Erythroblast (primary cell): ENCODE measurements around the gene RBBP7.

Experiments used
- GATA1 ChIP-seq: IDR thresholded peaks from 2 replicates; pipeline ENCODE4 v1.6.1; 2011; ENCODE audit warnings: low read depth, mild to moderate bottlenecking, control low read depth, low read length, moderate library complexity
- POLR2A ChIP-seq: IDR thresholded peaks from 2 replicates; pipeline ENCODE4 v1.6.1; 2011; ENCODE audit warnings: mild to moderate bottlenecking, low read length

GRCh38 chrX:16827225-16827624 is 42.9 kb downstream of the RBBP7 start:
- TF ChIP-seq POLR2A: no peak
- no peak for TF ChIP-seq GATA1
